Ascending aorta (tissue), 2 donors: ENCODE measurements around the gene EI24. TPM values are rescaled to one million over a fixed set of nuclear protein-coding genes. Genes with fewer than 3 reads are reported as not detected.

Experiments used
- DNase-seq, 2 donors: peaks; one replicate each; pipeline ENCODE4 v3.0.0-alpha.2; 2019; ENCODE audit warnings: low spot score in 2 of 2
- H3K27ac ChIP-seq, 2 donors: fragments of 200-600 bp; sonication (generic); one replicate each; pipeline ENCODE4 v1.5.1; 2016 to 2017; ENCODE audit warnings: mild to moderate bottlenecking in 1 of 2
- H3K27me3 ChIP-seq: fragments of 200-600 bp; sonication (generic); one replicate; pipeline ENCODE4 v1.5.1; 2017
- H3K36me3 ChIP-seq, 2 donors: fragments of 200-600 bp; sonication (generic); one replicate each; pipeline ENCODE4 v1.5.1; 2016
- H3K4me1 ChIP-seq, 2 donors: fragments of 200-600 bp; sonication (generic); one replicate each; pipeline ENCODE4 v1.5.1; 2016 to 2017; ENCODE audit warnings: mild to moderate bottlenecking in 1 of 2
- H3K4me3 ChIP-seq, 2 donors: fragments of 200-600 bp; sonication (generic); one replicate each; pipeline ENCODE4 v1.5.1; 2016 to 2017; ENCODE audit warnings: mild to moderate bottlenecking in 1 of 2
- H3K9me3 ChIP-seq, 2 donors: fragments of 200-600 bp; sonication (generic); one replicate each; pipeline ENCODE4 v1.5.1; 2016
- intact Hi-C: fragments of 100-400 bp; cut with DNase I; formaldehyde crosslinking; loops from one replicate; pipeline ENCODE4 v1.15.1; 2023
- total RNA-seq: library from RNA; depleted of rRNA; stranded (reverse); fragments of >200 nt; gene quantifications from one replicate; pipeline ENCODE4 v1.1.0, GENCODE V29; 2016
- TF ChIP-seq, protein P1 (sequence below), 3 experiments: fragments of 200-600 bp in 2 of 3; fragments of 450-650 bp in 1 of 3; sonication (generic) in 2 of 3; IDR thresholded peaks; one replicate each; pipeline ENCODE4 v1.5.1; 2016 to 2019; ENCODE audit warnings: antibody characterized with exemption in 3 of 3, mild to moderate bottlenecking in 1 of 3, moderate library complexity in 1 of 3

Gene EI24
- total RNA-seq, 1 donor from 2014 or later, result 111 TPM

- Histone ChIP-seq H3K27me3 (no peaks in the 10 kb centered on the region), H3K27ac (no peak overlapping the region), H3K4me3 (no peak overlapping the region), H3K36me3 (no peaks in the 10 kb centered on the region), H3K9me3 (no peaks in the 10 kb centered on the region), H3K4me1 (no peaks in the 10 kb centered on the region)
- intact Hi-C loops, result no loop called here
- TF ChIP-seq, protein P1, sequence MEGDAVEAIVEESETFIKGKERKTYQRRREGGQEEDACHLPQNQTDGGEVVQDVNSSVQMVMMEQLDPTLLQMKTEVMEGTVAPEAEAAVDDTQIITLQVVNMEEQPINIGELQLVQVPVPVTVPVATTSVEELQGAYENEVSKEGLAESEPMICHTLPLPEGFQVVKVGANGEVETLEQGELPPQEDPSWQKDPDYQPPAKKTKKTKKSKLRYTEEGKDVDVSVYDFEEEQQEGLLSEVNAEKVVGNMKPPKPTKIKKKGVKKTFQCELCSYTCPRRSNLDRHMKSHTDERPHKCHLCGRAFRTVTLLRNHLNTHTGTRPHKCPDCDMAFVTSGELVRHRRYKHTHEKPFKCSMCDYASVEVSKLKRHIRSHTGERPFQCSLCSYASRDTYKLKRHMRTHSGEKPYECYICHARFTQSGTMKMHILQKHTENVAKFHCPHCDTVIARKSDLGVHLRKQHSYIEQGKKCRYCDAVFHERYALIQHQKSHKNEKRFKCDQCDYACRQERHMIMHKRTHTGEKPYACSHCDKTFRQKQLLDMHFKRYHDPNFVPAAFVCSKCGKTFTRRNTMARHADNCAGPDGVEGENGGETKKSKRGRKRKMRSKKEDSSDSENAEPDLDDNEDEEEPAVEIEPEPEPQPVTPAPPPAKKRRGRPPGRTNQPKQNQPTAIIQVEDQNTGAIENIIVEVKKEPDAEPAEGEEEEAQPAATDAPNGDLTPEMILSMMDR (IDR thresholded peaks at IDR 0.05), result no peak
- no peak for DNase-seq
Observed at GRCh38 chr11:125542709-125543108, 26.6 kb upstream of the EI24 start.

- no peaks in the 10 kb centered on the region for H3K4me1 ChIP-seq
- no peaks in the 10 kb centered on the region for H3K36me3 ChIP-seq
- TF ChIP-seq, protein P1 (IDR thresholded peaks at IDR 0.05), result no peak
- no peak overlapping the region for H3K4me3 ChIP-seq
- no peak for DNase-seq
- H3K27ac ChIP-seq, result no peak overlapping the region
- no peaks in the 10 kb centered on the region for H3K27me3 ChIP-seq
- H3K9me3 ChIP-seq, result peaks cover 0 to 18% of the 10 kb centered on the region in 2 donors
- intact Hi-C loops, result no loop called here
Observed at GRCh38 chr11:125550780-125551179, 18.5 kb upstream of the EI24 start.

DNA sequence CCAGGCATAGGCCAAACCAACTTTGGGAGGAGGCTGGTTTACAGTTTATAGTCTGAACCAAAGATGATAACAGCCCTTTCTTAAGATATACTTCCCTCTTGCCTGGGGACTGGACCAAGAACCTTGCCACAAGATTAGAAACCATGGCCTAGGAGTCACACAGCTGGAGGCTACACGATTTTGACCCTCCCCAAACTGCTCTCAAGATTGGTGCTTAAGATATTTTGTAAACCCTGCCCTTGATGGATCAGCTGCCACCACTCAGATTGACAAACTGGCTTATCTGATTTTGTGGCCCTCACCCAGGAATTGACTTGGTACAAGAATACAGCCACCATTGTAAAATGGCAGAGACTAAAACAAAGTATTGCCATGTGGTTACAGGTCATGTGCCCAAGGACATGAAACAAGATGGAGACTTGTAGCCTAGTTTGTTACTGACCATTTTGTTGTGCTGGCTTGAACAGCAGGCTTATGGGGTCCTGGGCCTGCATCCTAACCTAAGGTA, 17.4 kb upstream of the EI24 start:
- intact Hi-C loops, result no loop called here
- Histone ChIP-seq H3K27me3 (no peaks in the 10 kb centered on the region), H3K9me3 (peaks cover 0 to 18% of the 10 kb centered on the region in 2 donors), H3K4me1 (no peaks in the 10 kb centered on the region), H3K27ac (no peak overlapping the region), H3K36me3 (no peaks in the 10 kb centered on the region), H3K4me3 (no peak overlapping the region)
- no peak for DNase-seq
- TF ChIP-seq, protein P1 (IDR thresholded peaks at IDR 0.05), result no peak

DNA sequence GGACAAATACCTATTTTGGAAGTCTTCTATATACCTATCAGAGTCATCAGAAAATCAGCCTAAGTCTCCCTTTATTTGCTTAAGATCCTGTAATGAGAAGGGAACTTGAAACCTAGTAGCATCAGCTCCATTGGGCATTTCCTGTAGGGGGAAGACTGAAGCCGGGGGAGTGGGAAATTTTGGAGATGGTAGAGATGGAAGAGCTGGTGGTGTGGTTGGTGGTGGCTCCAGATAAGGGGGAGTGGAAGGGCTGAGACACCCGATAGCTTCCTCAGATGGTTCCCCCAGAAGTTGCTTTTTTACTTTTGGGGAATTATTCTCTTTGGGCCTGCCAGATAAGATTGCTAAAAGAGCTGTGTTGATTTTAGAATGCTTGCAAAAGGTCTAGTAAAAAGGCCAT, 16.4 kb upstream of the EI24 start:
- no peak for DNase-seq
- Histone ChIP-seq H3K9me3 (peaks cover 0 to 18% of the 10 kb centered on the region in 2 donors), H3K27me3 (no peaks in the 10 kb centered on the region), H3K27ac (no peak overlapping the region), H3K36me3 (no peaks in the 10 kb centered on the region), H3K4me3 (no peak overlapping the region), H3K4me1 (no peaks in the 10 kb centered on the region)
- TF ChIP-seq, protein P1 (IDR thresholded peaks at IDR 0.05), result no peak
- intact Hi-C loops, result no loop called here

DNA sequence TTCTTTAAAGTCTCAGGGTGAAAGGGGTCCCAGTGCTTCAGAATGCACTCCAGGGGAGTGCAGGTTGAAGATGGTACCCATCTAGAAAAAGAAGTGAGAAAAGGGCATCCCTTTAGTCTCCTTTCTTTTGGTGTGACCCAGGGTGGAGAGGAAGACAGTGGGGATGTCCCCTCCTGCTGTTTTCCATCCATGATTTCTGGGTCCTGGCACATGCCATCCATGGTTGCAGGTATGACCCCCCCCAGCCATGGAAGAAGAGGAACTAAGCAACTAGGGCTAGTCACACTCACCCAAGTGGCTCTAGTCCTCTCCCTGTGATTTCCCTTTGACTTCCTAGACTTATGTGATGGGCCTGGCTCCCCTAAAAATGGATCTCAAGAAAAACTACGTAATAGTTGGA, 15.9 kb upstream of the EI24 start:
- H3K27ac ChIP-seq, result no peak overlapping the region
- H3K4me3 ChIP-seq, result no peak overlapping the region
- H3K4me1 ChIP-seq, result no peaks in the 10 kb centered on the region
- H3K36me3 ChIP-seq, result no peaks in the 10 kb centered on the region
- peaks cover 0 to 18% of the 10 kb centered on the region in 2 donors for H3K9me3 ChIP-seq
- intact Hi-C loops, result no loop called here
- DNase-seq, result no peak
- TF ChIP-seq, protein P1 (IDR thresholded peaks at IDR 0.05), result no peak
- H3K27me3 ChIP-seq, result no peaks in the 10 kb centered on the region

- intact Hi-C loops, result no loop called here
- H3K4me1 ChIP-seq, result no peaks in the 10 kb centered on the region
- TF ChIP-seq, protein P1 (IDR thresholded peaks at IDR 0.05), result no peak
Observed at GRCh38 chr11:125554038-125554437, 15.2 kb upstream of the EI24 start.

More at GRCh38 chr11:125554038-125554437, 15.2 kb upstream of the EI24 start:
- H3K27me3 ChIP-seq, result no peaks in the 10 kb centered on the region
- H3K9me3 ChIP-seq, result peaks cover 0 to 18% of the 10 kb centered on the region in 2 donors
- H3K36me3 ChIP-seq, result no peaks in the 10 kb centered on the region
- no peak overlapping the region for H3K27ac ChIP-seq
- no peak overlapping the region for H3K4me3 ChIP-seq
- DNase-seq, result no peak
